ENCODE results near the gene GSTM3. TPM values are rescaled to one million over a fixed set of nuclear protein-coding genes. Genes with fewer than 3 reads are reported as not detected.
"Not testable (repeated sequence)": the region's sequence is repeated elsewhere in the genome, so short reads cannot be mapped to it uniquely, and the experiment has no call there.

Gene GSTM3
- total RNA-seq, 1 donor from 2014 or later: 40.6 TPM

- no peak for DNase-seq (ENCODE audit: low spot score)
These were observed 14.0 kb downstream of the GSTM3 start for GRCh38 chr1:109726728-109727373.

DNA sequence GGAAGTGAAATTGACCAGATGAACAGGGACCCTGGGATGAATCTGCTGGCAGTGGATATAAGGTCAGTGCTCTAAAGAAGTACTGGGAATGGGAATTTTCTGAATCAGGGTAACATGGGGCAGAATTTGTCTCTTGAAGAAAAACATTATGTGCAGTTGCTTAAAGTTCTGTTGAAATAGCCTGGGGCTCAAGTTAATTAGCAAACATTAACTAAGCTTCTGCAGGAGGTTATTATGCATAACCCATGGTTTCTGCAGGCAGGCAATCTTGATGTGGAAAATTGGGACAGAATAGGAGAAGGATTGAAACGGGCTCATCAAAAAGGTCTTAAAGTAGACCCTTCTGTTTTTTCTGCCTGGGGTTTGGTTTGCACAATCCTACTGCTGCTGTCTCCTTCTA is 14.8 kb downstream of the GSTM3 start:
- no peak for DNase-seq (ENCODE audit: low spot score)

- DNase-seq (ENCODE audit: low spot score): no peak
These were observed 15.3 kb downstream of the GSTM3 start for GRCh38 chr1:109725510-109725909.

- no peak for DNase-seq (ENCODE audit: low spot score)
These were observed 15.9 kb downstream of the GSTM3 start for GRCh38 chr1:109724933-109725332.

DNA sequence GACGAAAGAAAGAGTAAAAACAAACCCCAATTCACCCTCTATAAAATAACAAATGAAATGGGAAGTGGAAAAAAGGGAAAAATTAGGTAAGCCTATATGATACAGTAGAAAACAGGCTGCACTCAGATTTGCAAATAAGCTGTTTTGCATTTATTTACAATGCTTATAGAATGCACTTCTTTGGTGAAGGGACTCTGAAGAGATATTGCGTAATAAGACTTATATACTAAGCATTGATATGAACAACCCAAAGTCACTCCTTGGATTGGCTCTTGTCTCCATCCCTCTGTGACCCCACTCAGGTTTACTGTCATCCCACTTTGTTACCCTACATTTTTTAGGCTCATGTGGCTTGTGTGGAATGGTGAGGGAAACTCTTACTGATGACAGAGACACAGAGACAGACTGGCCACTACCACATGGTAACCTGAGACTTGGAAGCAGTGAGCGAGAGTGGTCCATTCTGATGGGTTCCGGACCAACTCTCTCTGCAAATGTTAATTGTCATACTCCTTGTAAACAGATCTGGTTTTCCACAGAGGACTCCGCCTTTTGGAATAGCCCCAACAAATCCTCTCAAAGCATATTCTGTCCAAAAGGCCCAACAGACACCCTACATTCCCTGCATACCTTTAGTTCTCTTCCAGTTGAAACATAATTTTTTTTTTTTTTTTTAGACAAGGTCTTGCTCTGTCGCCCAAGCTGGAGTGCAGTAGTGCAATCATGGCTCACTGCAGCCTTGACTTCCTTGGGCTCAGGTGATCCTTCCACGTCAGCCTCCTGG is 17.7 kb downstream of the GSTM3 start:
- DNase-seq (ENCODE audit: low spot score): peak; percentile 21

- DNase-seq (ENCODE audit: low spot score): no peak
These were observed 18.9 kb downstream of the GSTM3 start for GRCh38 chr1:109721971-109722370.

- DNase-seq (ENCODE audit: low spot score): no peak
These were observed 19.8 kb downstream of the GSTM3 start for GRCh38 chr1:109721042-109721441.

DNA sequence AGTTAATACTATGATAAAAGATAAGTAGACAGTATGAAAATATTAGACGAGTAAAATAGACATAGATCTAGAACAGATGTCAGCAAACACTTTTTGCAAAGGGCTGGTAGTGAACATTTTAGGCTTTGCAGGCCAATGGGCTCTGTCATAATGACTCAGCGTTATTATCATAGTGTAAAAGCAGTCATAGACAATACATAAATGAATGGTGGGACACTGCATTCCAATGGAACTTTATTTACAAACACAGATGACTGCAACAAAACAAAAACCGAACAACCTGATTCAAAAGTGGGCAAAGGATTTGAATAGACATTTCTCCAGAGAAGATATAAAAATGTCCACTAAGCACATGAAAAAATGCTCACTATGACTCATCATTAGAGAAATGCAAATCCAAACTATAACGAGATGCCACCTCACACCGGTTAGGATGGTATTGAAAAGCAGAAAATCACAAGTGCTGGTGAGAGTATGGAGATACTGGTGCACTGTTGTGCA is 21.5 kb downstream of the GSTM3 start:
- no peak for DNase-seq (ENCODE audit: low spot score)

DNA sequence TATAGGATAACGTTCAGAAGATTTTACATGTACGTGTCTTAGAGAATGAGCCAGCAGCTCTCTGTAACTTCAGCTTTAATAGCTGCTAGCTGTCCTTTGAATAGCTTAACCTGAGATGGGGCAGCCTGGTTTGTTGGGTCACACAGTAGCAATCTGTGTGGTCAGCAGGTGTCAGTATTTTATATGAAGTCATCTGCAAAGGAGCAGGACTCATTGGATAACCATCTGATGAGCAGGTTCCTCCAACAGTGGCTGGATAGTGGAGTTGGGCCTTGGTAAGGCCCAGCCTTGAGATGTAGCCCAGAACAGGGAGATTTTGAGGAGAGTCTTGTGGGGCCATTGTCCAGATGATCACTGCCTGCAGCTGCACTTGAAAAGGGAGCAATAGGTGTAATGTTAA is 22.3 kb downstream of the GSTM3 start:
- peak; percentile 38 for DNase-seq (ENCODE audit: low spot score)

DNA sequence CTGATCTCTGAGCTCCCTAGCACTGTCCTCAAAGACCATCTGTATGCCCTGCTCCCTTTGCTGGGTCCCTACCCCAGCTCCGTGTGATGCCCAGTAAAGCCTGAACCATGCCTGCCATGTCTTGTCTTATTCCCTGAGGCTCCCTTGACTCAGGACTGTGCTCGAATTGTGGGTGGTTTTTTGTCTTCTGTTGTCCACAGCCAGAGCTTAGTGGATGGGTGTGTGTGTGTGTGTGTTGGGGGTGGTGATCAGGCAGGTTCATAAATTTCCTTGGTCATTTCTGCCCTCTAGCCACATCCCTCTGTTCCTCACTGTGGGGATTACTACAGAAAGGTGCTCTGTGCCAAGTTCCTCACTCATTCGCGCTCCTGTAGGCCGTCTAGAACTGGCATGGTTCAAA is 23.1 kb downstream of the GSTM3 start:
- DNase-seq (ENCODE audit: low spot score): no peak

- DNase-seq (ENCODE audit: low spot score): no peak
These were observed 24.2 kb downstream of the GSTM3 start for GRCh38 chr1:109716570-109717090.

DNA sequence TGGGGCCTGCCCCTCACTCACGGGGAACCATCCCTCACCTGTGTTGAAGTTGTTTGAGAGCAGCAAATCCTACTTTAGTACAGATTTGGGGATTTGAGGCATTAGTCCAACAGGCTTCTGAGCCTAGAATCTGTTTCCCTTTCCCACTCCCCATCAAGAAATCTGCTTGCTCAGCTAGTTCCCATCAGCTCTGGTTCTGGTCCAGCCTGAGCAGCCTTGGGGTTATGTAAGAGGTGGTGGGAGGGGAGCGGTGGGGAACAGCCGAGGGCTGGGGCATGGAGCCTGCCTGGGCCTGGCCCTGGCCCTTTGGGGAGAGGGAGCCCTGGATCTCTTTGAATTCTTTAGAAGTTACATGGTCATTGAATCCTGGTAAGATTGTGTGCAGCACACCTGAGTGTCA is 24.7 kb downstream of the GSTM3 start:
- DNase-seq (ENCODE audit: low spot score): no peak

- DNase-seq (ENCODE audit: low spot score): no peak
These were observed 26.0 kb downstream of the GSTM3 start for GRCh38 chr1:109714661-109715372.

GRCh38 chr1:109713636-109714035 is 27.2 kb downstream of the GSTM3 start:
- DNase-seq (ENCODE audit: low spot score): no peak

GRCh38 chr1:109712321-109712864 is 28.4 kb downstream of the GSTM3 start:
- DNase-seq (ENCODE audit: low spot score): no peak

- not testable (repeated sequence) for DNase-seq (ENCODE audit: low spot score)
These were observed 29.1 kb downstream of the GSTM3 start, which contains the start of gene GSTM5 for GRCh38 chr1:109711593-109712320. GSTM5 (plus strand) TSS chr1:109712251; CDS start chr1:109712313, 62 bp downstream.

DNA sequence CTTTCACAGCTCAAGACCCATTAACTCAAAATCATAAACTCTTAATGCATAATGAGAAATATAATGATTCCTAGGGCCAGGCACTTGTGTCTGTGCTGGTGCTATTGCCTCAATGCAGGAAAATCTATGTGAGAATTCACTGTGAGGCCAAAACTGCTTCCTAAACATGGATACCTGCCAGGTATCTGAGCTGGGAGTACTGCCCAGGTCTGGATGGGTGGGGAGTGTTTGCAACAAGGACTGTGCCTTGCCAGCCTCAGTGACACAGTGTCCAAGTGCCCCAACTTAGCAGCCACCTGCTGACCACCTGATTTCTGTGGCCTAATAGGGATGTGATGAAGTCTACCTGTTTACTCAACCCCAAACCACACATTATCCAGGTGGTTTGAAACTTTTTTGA is 31.0 kb downstream of the GSTM3 start:
- not testable (repeated sequence) for DNase-seq (ENCODE audit: low spot score)

- not testable (repeated sequence) for DNase-seq (ENCODE audit: low spot score)
These were observed 31.9 kb downstream of the GSTM3 start for GRCh38 chr1:109708949-109709348.

- DNase-seq (ENCODE audit: low spot score): no peak
These were observed 35.4 kb downstream of the GSTM3 start for GRCh38 chr1:109705411-109705810.

DNA sequence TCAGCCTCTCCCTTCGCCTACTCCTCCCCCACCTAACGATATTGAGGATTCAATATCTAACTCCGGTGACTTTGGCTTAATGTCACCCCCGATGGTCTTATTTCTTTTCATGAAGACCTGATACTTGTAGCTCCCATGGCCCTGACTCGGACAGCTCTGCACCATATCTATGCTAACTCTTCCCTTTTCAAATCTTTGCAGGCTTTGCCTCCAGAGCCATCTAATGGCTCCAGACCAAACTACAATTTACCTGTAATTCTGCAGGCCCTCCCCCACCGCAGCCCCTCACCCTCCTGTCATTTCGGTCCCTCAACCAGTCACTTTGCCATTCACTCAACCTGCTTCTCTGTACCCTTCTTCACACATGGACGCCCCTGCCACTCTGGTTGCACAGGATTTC is 36.7 kb downstream of the GSTM3 start:
- no peak for DNase-seq (ENCODE audit: low spot score)

DNA sequence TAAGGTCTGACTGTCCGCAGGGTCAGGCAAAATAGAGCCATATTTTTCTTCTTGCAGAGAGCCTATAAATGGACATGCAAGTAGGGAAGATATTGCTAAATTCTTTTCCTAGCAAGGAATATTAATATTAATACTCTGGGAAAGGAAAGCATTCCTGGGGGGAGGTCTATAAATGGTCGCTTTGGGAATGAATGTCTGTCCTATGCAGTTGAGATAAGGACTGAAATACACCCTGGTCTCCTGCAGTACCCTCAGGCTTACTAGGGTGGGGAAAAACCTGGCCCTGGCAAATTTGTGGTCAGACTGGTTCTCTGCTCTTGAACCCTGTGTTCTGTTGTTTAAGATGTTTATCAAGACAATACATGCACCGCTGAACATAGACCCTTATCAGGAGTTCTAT is 37.9 kb downstream of the GSTM3 start:
- not testable (repeated sequence) for DNase-seq (ENCODE audit: low spot score)
